SU-DHL-6 (cell line): ENCODE measurements around the gene ABCC10.

Source experiments
- H2AFZ ChIP-seq: fragments of 200-600 bp; sonication (generic); 2 replicates; pipeline ENCODE4 v1.6.1; 2014; ENCODE audit warnings: low read depth, mild to moderate bottlenecking, moderate library complexity, mixed read lengths, antibody characterized with exemption, low read length; ENCODE audit not compliant: severe bottlenecking
- H3F3A ChIP-seq: fragments of 200-600 bp; shearing (Covaris generic); 2 replicates; pipeline ENCODE4 v1.6.0; 2016; ENCODE audit warnings: antibody characterized with exemption, mild to moderate bottlenecking; ENCODE audit not compliant: insufficient read depth
- H3K27ac ChIP-seq: fragments of 200-600 bp; sonication (generic); 2 replicates; pipeline ENCODE4 v1.5.1; 2016; ENCODE audit warnings: low read depth, mild to moderate bottlenecking, low read length, moderate library complexity, mixed read lengths
- H3K27me3 ChIP-seq: fragments of 200-600 bp; sonication (generic), shearing (Covaris generic); 2 replicates; pipeline ENCODE4 v1.6.0; 2014; ENCODE audit warnings: mild to moderate bottlenecking, low read length
- H3K36me3 ChIP-seq: fragments of 200-600 bp; sonication (generic); 2 replicates; pipeline ENCODE4 v1.6.1; 2014; ENCODE audit warnings: mild to moderate bottlenecking, low read length, mixed read lengths
- H3K4me2 ChIP-seq: fragments of 300-600, 200-600 bp; shearing (Covaris generic), sonication (generic); 2 replicates; pipeline ENCODE4 v1.6.0; 2014; ENCODE audit warnings: low read length, low read depth, mild to moderate bottlenecking; ENCODE audit not compliant: poor library complexity, severe bottlenecking
- H3K4me3 ChIP-seq: fragments of 200-600 bp; sonication (generic); 2 replicates; pipeline ENCODE4 v1.5.1; 2014; ENCODE audit warnings: antibody characterized with exemption, low read length, mild to moderate bottlenecking, mixed read lengths; ENCODE audit not compliant: insufficient read depth, poor library complexity, severe bottlenecking
- H3K79me2 ChIP-seq: fragments of 200-600 bp; sonication (generic); 2 replicates; pipeline ENCODE4 v1.6.1; 2014; ENCODE audit warnings: mild to moderate bottlenecking, low read length, moderate library complexity; ENCODE audit not compliant: insufficient read depth
- H3K9ac ChIP-seq: fragments of 200-600 bp; sonication (generic); 2 replicates; pipeline ENCODE4 v1.7.0; 2014; ENCODE audit warnings: mild to moderate bottlenecking, low read length
- H3K9me2 ChIP-seq: fragments of 200-600 bp; sonication (generic); replicated peaks from 2 replicates; pipeline ENCODE4 v1.6.1; 2014; ENCODE audit warnings: low read length; ENCODE audit not compliant: insufficient read depth
- H3K9me3 ChIP-seq: fragments of 200-600 bp; sonication (generic); 2 replicates; pipeline ENCODE4 v1.6.1; 2014; ENCODE audit warnings: low read length, mixed read lengths; ENCODE audit not compliant: insufficient read depth
- H4K20me1 ChIP-seq: fragments of 200-600 bp; sonication (generic); 2 replicates; pipeline ENCODE4 v1.6.1; 2014; ENCODE audit warnings: low read depth, mild to moderate bottlenecking, antibody characterized with exemption, low read length, moderate library complexity, mixed read lengths
- CTCF ChIP-seq: fragments of 200-600 bp; sonication (generic); IDR thresholded peaks from one replicate; pipeline ENCODE4 v1.5.1; 2017; ENCODE audit warnings: antibody characterized with exemption, mild to moderate bottlenecking, low read length, moderate library complexity; ENCODE audit not compliant: insufficient read depth, poor library complexity, severe bottlenecking
- EZH2phosphoT487 ChIP-seq: fragments of 200-600 bp; sonication (generic), shearing (Covaris generic); conservative IDR thresholded peaks from 2 replicates; pipeline ENCODE4 v1.6.1; 2018; ENCODE audit warnings: mild to moderate bottlenecking, antibody characterized with exemption, low read length, moderate library complexity, mixed read lengths

The ABCC10 gene

DNA sequence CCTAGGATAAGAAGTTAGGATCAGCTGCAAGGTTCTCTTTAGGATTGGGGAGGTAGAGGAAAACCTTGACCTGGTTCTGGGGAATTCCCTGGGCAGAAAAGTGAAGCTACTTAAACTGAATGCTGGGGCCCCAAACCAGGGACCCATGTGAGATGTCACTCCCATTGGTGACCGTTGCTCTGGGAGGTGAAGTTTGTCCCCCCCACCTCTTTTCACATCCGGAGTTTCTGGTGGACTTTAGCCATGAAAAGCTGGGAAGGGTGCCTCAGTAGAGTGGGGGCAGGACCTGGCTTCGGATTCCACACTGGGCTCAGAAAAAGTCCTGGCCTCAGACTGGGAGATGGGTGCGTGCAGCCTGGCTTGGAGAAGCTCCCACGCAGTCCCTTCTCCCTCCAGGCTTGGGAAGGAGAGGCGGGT lies 63.2 kb downstream of the ABCC10 start:
- Histone ChIP-seq H3K27me3 (no peaks in the 10 kb centered on the region), H3F3A (no peaks in the 10 kb centered on the region), H3K4me3 (no peak overlapping the region), H3K4me2 (no peak overlapping the region), H3K36me3 (no peaks in the 10 kb centered on the region), H3K9me3 (no peaks in the 10 kb centered on the region), H3K9me2 (no peaks in the 10 kb centered on the region), H3K9ac (no peak overlapping the region), H2AFZ (no peak overlapping the region), H3K79me2 (no peaks in the 10 kb centered on the region; the same call in 1 of the 2 replicates), H4K20me1 (no peaks in the 10 kb centered on the region), H3K27ac (no peak overlapping the region)
- TF ChIP-seq CTCF (no peak), EZH2phosphoT487 (no peak)

GRCh38 chr6:43491750-43492661 lies 64.7 kb downstream of the ABCC10 start:
- no peaks in the 10 kb centered on the region for H3K9me2 ChIP-seq
- no peak overlapping the region for H3K9ac ChIP-seq
- no peak overlapping the region for H3K4me3 ChIP-seq
- H3K4me2 ChIP-seq: no peak overlapping the region
- no peak overlapping the region for H2AFZ ChIP-seq
- H3F3A ChIP-seq: no peaks in the 10 kb centered on the region
- no peaks in the 10 kb centered on the region for H3K27me3 ChIP-seq
- H3K27ac ChIP-seq: no peak overlapping the region
- H4K20me1 ChIP-seq: no peaks in the 10 kb centered on the region
- no peaks in the 10 kb centered on the region; the same call in 1 of the 2 replicates for H3K79me2 ChIP-seq
- no peaks in the 10 kb centered on the region for H3K36me3 ChIP-seq
- TF ChIP-seq EZH2phosphoT487 (no peak), CTCF (no peak)
- H3K9me3 ChIP-seq: no peaks in the 10 kb centered on the region

- Histone ChIP-seq H2AFZ (no peak overlapping the region), H3K36me3 (no peaks in the 10 kb centered on the region)
These were observed 65.3 kb downstream of the ABCC10 start for GRCh38 chr6:43492673-43493072.

More at GRCh38 chr6:43492673-43493072, 65.3 kb downstream of the ABCC10 start:
- H3F3A ChIP-seq: no peaks in the 10 kb centered on the region
- H4K20me1 ChIP-seq: no peaks in the 10 kb centered on the region
- no peak overlapping the region for H3K4me2 ChIP-seq
- no peak overlapping the region for H3K9ac ChIP-seq
- H3K27ac ChIP-seq: no peak overlapping the region
- no peaks in the 10 kb centered on the region; the same call in 1 of the 2 replicates for H3K79me2 ChIP-seq
- TF ChIP-seq CTCF (no peak), EZH2phosphoT487 (no peak)
- H3K9me3 ChIP-seq: no peaks in the 10 kb centered on the region
- H3K9me2 ChIP-seq: no peaks in the 10 kb centered on the region
- H3K4me3 ChIP-seq: no peak overlapping the region
- H3K27me3 ChIP-seq: no peaks in the 10 kb centered on the region
